B cell (primary cell): Measurements from ENCODE around the gene ACAP3. TPM values are rescaled to one million over a fixed set of nuclear protein-coding genes. Genes with fewer than 3 reads are reported as not detected.

Source experiments
- ATAC-seq: fragments of 200-7000 bp; cut with Tn5 transposase; one replicate; pipeline ENCODE4 v1.10.0; 2021; ENCODE audit warnings: low read depth, mild to moderate bottlenecking, moderate number of reproducible peaks, moderate library complexity
- CTCF ChIA-PET: fragments of 350-600 bp; sonication (Branson Sonifier 250); formaldehyde crosslinking; loops from one replicate; lab custom pipeline; 2021; ENCODE audit warnings: antibody characterized with exemption, inconsistent platforms; lab: Charles Lee
- POLR2A ChIA-PET: fragments of 350-600 bp; sonication (Branson Sonifier 250); formaldehyde crosslinking; loops from one replicate; lab custom pipeline; 2021; ENCODE audit warnings: antibody characterized with exemption; lab: Charles Lee
- DNase-seq: peaks from one replicate; pipeline ENCODE4 v3.0.0; 2013
- H2AFZ ChIP-seq: 2 replicates; pipeline ENCODE4 v1.6.1; 2012; ENCODE audit warnings: mild to moderate bottlenecking, low read depth, low read length; ENCODE audit not compliant: insufficient read depth, poor library complexity, severe bottlenecking
- H3K27ac ChIP-seq, 2 donors: 1 replicate in 1 of 2; 2 replicates in 1 of 2; pipeline ENCODE4 v1.5.1; 2012 to 2013; ENCODE audit warnings: low read length in 2 of 2, mild to moderate bottlenecking in 2 of 2, moderate library complexity in 1 of 2
- H3K27me3 ChIP-seq, 4 experiments: fragments of 200-600 bp in 1 of 4; sonication (generic) in 1 of 4; replicated peaks in 1 of 4; 1 replicate in 2 of 4; 2 replicates in 2 of 4; pipeline versions ENCODE4 v1.6.1 to v1.7.0; 2013 to 2016; ENCODE audit warnings: low read length in 3 of 4, mild to moderate bottlenecking in 2 of 4, mixed read lengths in 1 of 4, moderate library complexity in 1 of 4; ENCODE audit not compliant: insufficient read depth in 4 of 4, control insufficient read depth in 3 of 4; ENCODE audit errors: control extremely low read depth in 1 of 4
- H3K36me3 ChIP-seq, 2 experiments: replicated peaks in 1 of 2; 1 replicate in 1 of 2; 2 replicates in 1 of 2; pipeline versions ENCODE4 v1.6.1 to v1.7.1; 2013; ENCODE audit warnings: low read length in 1 of 2; ENCODE audit not compliant: insufficient read depth in 2 of 2, control insufficient read depth in 1 of 2; ENCODE audit errors: control extremely low read depth in 1 of 2, extremely low read depth in 1 of 2
- H3K4me1 ChIP-seq, 2 donors: fragments of 200-600 bp in 1 of 2; sonication (generic) in 1 of 2; 1 replicate in 1 of 2; 2 replicates in 1 of 2; pipeline versions ENCODE4 v1.5.1 to v1.6.1; 2013 to 2017; ENCODE audit warnings: low read length in 2 of 2; ENCODE audit not compliant: control insufficient read depth in 2 of 2, insufficient read depth in 2 of 2
- H3K4me2 ChIP-seq: replicated peaks from 2 replicates; pipeline ENCODE3; 2012; ENCODE audit warnings: mild to moderate bottlenecking, low read depth, low read length; ENCODE audit not compliant: poor library complexity, severe bottlenecking
- H3K4me3 ChIP-seq, 5 experiments: fragments of 200-600 bp in 1 of 5; sonication (generic) in 1 of 5; 1 replicate in 3 of 5; 2 replicates in 2 of 5; pipeline versions ENCODE4 v1.5.1 to v1.7.0; 2011 to 2016; ENCODE audit warnings: low read length in 4 of 5, mild to moderate bottlenecking in 4 of 5, low read depth in 2 of 5, control low read depth in 1 of 5, moderate library complexity in 1 of 5; ENCODE audit not compliant: insufficient read depth in 1 of 5; ENCODE audit errors: control extremely low read depth in 1 of 5, extremely low read depth in 1 of 5
- H3K79me2 ChIP-seq: fragments of 200-600 bp; sonication (generic); one replicate; pipeline ENCODE4 v1.6.0; 2016; ENCODE audit warnings: low read length; ENCODE audit not compliant: control insufficient read depth, insufficient read depth
- H3K9ac ChIP-seq: fragments of 200-600 bp; sonication (generic); 2 replicates; pipeline ENCODE4 v1.6.1; 2017; ENCODE audit warnings: mild to moderate bottlenecking, low read length, moderate library complexity
- H3K9me3 ChIP-seq, 3 donors: one replicate each; pipeline versions ENCODE4 v1.6.1 to v1.7.1; 2013; ENCODE audit warnings: low read length in 2 of 3; ENCODE audit not compliant: control insufficient read depth in 2 of 3, insufficient read depth in 1 of 3; ENCODE audit errors: control extremely low read depth in 1 of 3
- H4K20me1 ChIP-seq: 2 replicates; pipeline ENCODE4 v1.6.0; 2012; ENCODE audit warnings: mild to moderate bottlenecking, low read length; ENCODE audit not compliant: insufficient read depth, control insufficient read depth, poor library complexity, severe bottlenecking
- H3K27ac Mint-ChIP-seq: one replicate; pipeline ENCODE4 v1.8.0; 2021; ENCODE audit warnings: mixed read lengths
- H3K27me3 Mint-ChIP-seq: one replicate; pipeline ENCODE4 v1.8.0; 2021; ENCODE audit warnings: mixed read lengths
- H3K4me1 Mint-ChIP-seq: one replicate; pipeline ENCODE4 v1.8.0; 2021; ENCODE audit warnings: mixed read lengths
- H3K4me3 Mint-ChIP-seq: one replicate; pipeline ENCODE4 v1.8.0; 2021; ENCODE audit warnings: mixed read lengths
- H3K9me3 Mint-ChIP-seq: one replicate; pipeline ENCODE4 v1.8.0; 2022; ENCODE audit warnings: mixed read lengths; ENCODE audit not compliant: insufficient read depth
- CTCF ChIP-seq: fragments of 200-600 bp; IDR thresholded peaks from one replicate; pipeline ENCODE4 v1.8.0; 2022; ENCODE audit warnings: antibody characterized with exemption, mild to moderate bottlenecking
- EZH2 ChIP-seq: IDR thresholded peaks from 2 replicates; pipeline ENCODE4 v1.6.1; 2012; ENCODE audit warnings: borderline replicate concordance, low read depth, mild to moderate bottlenecking, moderate library complexity, low read length; ENCODE audit not compliant: insufficient read depth, poor library complexity, severe bottlenecking
- WGBS: methylation state at CpG from one replicate; pipeline ENCODE4 v1.1.5; 2013; ENCODE audit warnings: missing lambda C conversion rate; ENCODE audit not compliant: insufficient coverage; 5-methylcytosine and 5-hydroxymethylcytosine counted together
- intact Hi-C: fragments of 100-400 bp; cut with micrococcal nuclease; formaldehyde crosslinking; loops from one replicate; pipeline ENCODE4 v1.10.0; 2022
- polyA plus RNA-seq: library from polyadenylated mRNA; depleted of rRNA; stranded (reverse); fragments of >200 nt; gene quantifications from 2 replicates; pipeline ENCODE4 v1.2.3, GENCODE V29; 2012
- total RNA-seq, 2 donors: library from RNA; stranded (reverse); fragments of 120-200 nt in 1 of 2; gene quantifications; 1 replicate in 1 of 2; 2 replicates in 1 of 2; pipeline versions ENCODE4 v1.2.3 to v1.2.4, GENCODE V29; 2013 to 2022

Gene ACAP3
- total and polyA plus RNA-seq, 2 donors (not counting 1 experiment from before 2014, with no cell fraction given): 40.7 to 124 TPM

GRCh38 chr1:1327291-1327690 lies 19.6 kb upstream of the ACAP3 start:
- Histone ChIP-seq H3K4me2 (no peak overlapping the region), H4K20me1 (peaks cover 25% of the 10 kb centered on the region), H3K9ac (no peak overlapping the region), H3K36me3 (peaks cover 0 to 4% of the 10 kb centered on the region in 2 experiments), H3K79me2 (peaks cover 30% of the 10 kb centered on the region), H3K27ac (no peak overlapping the region), H3K27me3 (no peaks in the 10 kb centered on the region), H2AFZ (no peak overlapping the region), H3K4me3 (no peak overlapping the region), H3K4me1 (peaks cover 20 to 41% of the 10 kb centered on the region in 2 donors), H3K9me3 (peaks cover 0 to 16% (median 0%) of the 10 kb centered on the region in 3 donors)
- Mint-ChIP-seq H3K27ac (no peak overlapping the region), H3K27me3 (no peaks in the 10 kb centered on the region), H3K4me3 (peak overlapping the region; percentile 34), H3K9me3 (no peaks in the 10 kb centered on the region), H3K4me1 (peaks cover 25% of the 10 kb centered on the region)
- TF ChIP-seq CTCF (no peak), EZH2 (no peak)
- POLR2A ChIA-PET: no interaction called here
- CTCF ChIA-PET: no interaction called here
- intact Hi-C loops: no loop called here
- DNase-seq (no peak), ATAC-seq (no peak)
- WGBS: 94% methylated on average over 40 of the region's 40 CpGs

- Histone ChIP-seq H3K9me3 (peaks cover 0 to 15% (median 0%) of the 10 kb centered on the region in 3 donors), H3K27me3 (no peaks in the 10 kb centered on the region), H3K4me2 (peak overlapping the region; percentile 99), H2AFZ (no peak overlapping the region), H3K4me3 (no peak overlapping the region), H3K27ac (no peak overlapping the region), H3K79me2 (peaks cover 42% of the 10 kb centered on the region), H3K9ac (peak overlapping the region; percentile 95), H3K4me1 (peaks cover 20 to 44% of the 10 kb centered on the region in 2 donors), H4K20me1 (peaks cover 37% of the 10 kb centered on the region), H3K36me3 (peaks cover 0 to 4% of the 10 kb centered on the region in 2 experiments)
- Mint-ChIP-seq H3K4me3 (peak overlapping the region; percentile 76), H3K9me3 (no peaks in the 10 kb centered on the region), H3K4me1 (peaks cover 33% of the 10 kb centered on the region), H3K27me3 (no peaks in the 10 kb centered on the region), H3K27ac (peak overlapping the region; percentile 20)
- intact Hi-C loops: no loop called here
- ATAC-seq: no peak
- ChIA-PET POLR2A (interaction anchor here (0.5 kb wide), 1 partner anchor 292 kb away, joined by 11 read pairs; no protein-coding TSS in a partner anchor), CTCF (no interaction called here)
- TF ChIP-seq CTCF: no peak
- DNase-seq: no peak
- WGBS: 92% methylated on average over 6 of the region's 8 CpGs
Measured at GRCh38 chr1:1326075-1326605, 18.4 kb upstream of the ACAP3 start.
